Transverse colon (tissue), 4 donors: ENCODE measurements around the gene TGIF2. TPM values are rescaled to one million over a fixed set of nuclear protein-coding genes. Genes with fewer than 3 reads are reported as not detected.

Source experiments
- DNase-seq: peaks from one replicate; pipeline ENCODE4 v3.0.0-alpha.2; 2019
- H3K27ac ChIP-seq, 4 donors: fragments of 200-600 bp; sonication (generic); 2 replicates each; pipeline ENCODE4 v1.5.1; 2016 to 2018; ENCODE audit warnings: inconsistent platforms in 4 of 4
- H3K27me3 ChIP-seq: fragments of 200-600 bp; sonication (generic); 2 replicates; pipeline ENCODE4 v1.5.1; 2017; ENCODE audit warnings: inconsistent platforms
- H3K36me3 ChIP-seq, 4 donors: fragments of 200-600 bp; sonication (generic); 2 replicates each; pipeline ENCODE4 v1.5.1; 2017 to 2019; ENCODE audit warnings: inconsistent platforms in 4 of 4
- H3K4me1 ChIP-seq, 4 donors: fragments of 200-600 bp; sonication (generic); 2 replicates each; pipeline ENCODE4 v1.5.1; 2017 to 2020; ENCODE audit warnings: inconsistent platforms in 4 of 4
- H3K4me3 ChIP-seq, 4 donors: fragments of 200-600 bp; sonication (generic); 1 replicate in 1 of 4; 2 replicates in 3 of 4; pipeline versions ENCODE4 v1.5.1 to v1.6.1; 2017 to 2019; ENCODE audit warnings: inconsistent platforms in 4 of 4
- H3K9me3 ChIP-seq, 2 donors: fragments of 200-600 bp; sonication (generic); 2 replicates each; pipeline ENCODE4 v1.5.1; 2017 to 2019; ENCODE audit warnings: inconsistent platforms in 2 of 2
- CTCF ChIP-seq, 5 experiments: fragments of 200-600 bp in 3 of 5; fragments of 450-650 bp in 2 of 5; sonication (generic) in 3 of 5; IDR thresholded peaks; 1 replicate in 2 of 5; 2 replicates in 3 of 5; pipeline ENCODE4 v1.5.1; 2016 to 2017; ENCODE audit warnings: antibody characterized with exemption in 5 of 5, inconsistent platforms in 3 of 5, mild to moderate bottlenecking in 2 of 5, moderate library complexity in 1 of 5
- EP300 ChIP-seq: sonication (generic); formaldehyde crosslinking; IDR thresholded peaks from one replicate; pipeline ENCODE4 v1.6.1; 2017; ENCODE audit warnings: antibody characterized with exemption, low read depth
- POLR2A ChIP-seq: fragments of 450-650 bp; IDR thresholded peaks from one replicate; pipeline ENCODE4 v1.6.1; 2016; ENCODE audit warnings: antibody characterized with exemption, mild to moderate bottlenecking, moderate library complexity
- POLR2AphosphoS5 ChIP-seq, 3 donors: sonication (generic); formaldehyde crosslinking; IDR thresholded peaks; one replicate each; pipeline ENCODE4 v1.6.1; 2016; ENCODE audit warnings: antibody characterized with exemption in 3 of 3
- WGBS, 2 donors: methylation state at CpG; one replicate each; pipeline ENCODE4 v1.1.5; 2018; ENCODE audit warnings: low coverage in 1 of 2; 5-methylcytosine and 5-hydroxymethylcytosine counted together
- in situ Hi-C, 4 donors: fragments of 200-750 bp; cut with MboI; loops; one replicate each; pipeline versions ENCODE4 v1.15.0 to v1.15.1; 2017; ENCODE audit warnings: low sequenced_read_pairs in 3 of 4, low pct_ligation_motif_present in 1 of 4, low pct_unique_long_range_greater_than_20kb in 1 of 4
- intact Hi-C: fragments of 100-400 bp; cut with DNase I; formaldehyde crosslinking; loops from one replicate; pipeline ENCODE4 v1.15.1; 2023; ENCODE audit warnings: low total_unique reads
- total RNA-seq, 4 donors: library from RNA; depleted of rRNA; stranded (reverse); fragments of >200 nt; gene quantifications; one replicate each; pipeline ENCODE4 v1.1.0, GENCODE V29; 2016

The TGIF2 gene
- 100 to 1,000 TPM in 1 of 4 donors, 1 to 10 TPM in 2, under 1 TPM in 1; 0.75 to 130 (median 3.9) TPM for total RNA-seq

- Histone ChIP-seq H3K4me1 (peaks cover 11 to 31% (median 26%) of the 10 kb centered on the region in 4 donors), H3K4me3 (peak within 1 kb of the TSS; percentile 59 to 81 (median 76)), H3K27ac (peak within 1 kb of the TSS; percentile 89 to 97 (median 92)), H3K9me3 (no peaks in the 10 kb centered on the region), H3K36me3 (no peaks in the 10 kb centered on the region), H3K27me3 (no peaks in the 10 kb centered on the region)
- TF ChIP-seq CTCF (IDR thresholded peaks at IDR 0.05) (no peak), EP300 (no peak), POLR2A (peak; percentile 35), POLR2AphosphoS5 (IDR thresholded peaks at IDR 0.05) (peak in 1 of 3 donors; percentile 27)
- 12% methylated on average over 39 of the region's 80 CpGs; no CpG with 5 or more reads in 1 of the 2 donors for WGBS, 2 donors
- intact Hi-C loops: no loop called here
- in situ Hi-C loops: loop anchor here in 1 of 4 donors (25.0 kb wide), 1 partner anchor 189 kb away; the partner anchor contains the start of gene DSN1
- peak; percentile 87 for DNase-seq
Observed at GRCh38 chr20:36573103-36573797, at the start of gene TGIF2. TSS of gene TGIF2 (plus strand) at chr20:36573597. CDS start at chr20:36578775, 5,178 bp downstream.

GRCh38 chr20:36525620-36526365 lies 47.6 kb upstream of the TGIF2 start:
- Histone ChIP-seq H3K27me3 (no peaks in the 10 kb centered on the region), H3K4me3 (no peak overlapping the region), H3K27ac (peak overlapping the region; percentile 41 to 82 (median 52)), H3K36me3 (peaks cover 0 to 28% (median 15%) of the 10 kb centered on the region in 4 donors), H3K4me1 (peaks cover 0 to 4% (median 0%) of the 10 kb centered on the region in 4 donors), H3K9me3 (no peaks in the 10 kb centered on the region)
- in situ Hi-C loops (no loop called here), intact Hi-C loops (no loop called here)
- no peak for DNase-seq
- 93% methylated on average over 12 of the region's 17 CpGs; no CpG with 5 or more reads in 1 of the 2 donors for WGBS, 2 donors
- TF ChIP-seq EP300 (no peak), POLR2AphosphoS5 (IDR thresholded peaks at IDR 0.05) (no peak), POLR2A (no peak), CTCF (IDR thresholded peaks at IDR 0.05) (no peak)

GRCh38 chr20:36526521-36527011 lies 46.8 kb upstream of the TGIF2 start:
- H3K27ac ChIP-seq: peak overlapping the region; percentile 41 to 82 (median 52)
- no peak overlapping the region for H3K4me3 ChIP-seq
- no peak for DNase-seq
- in situ Hi-C loops (no loop called here), intact Hi-C loops (no loop called here)
- H3K27me3 ChIP-seq: no peaks in the 10 kb centered on the region
- TF ChIP-seq CTCF (IDR thresholded peaks at IDR 0.05) (no peak), POLR2A (no peak), EP300 (no peak), POLR2AphosphoS5 (IDR thresholded peaks at IDR 0.05) (peak in 1 of 3 donors; percentile 49)
- H3K9me3 ChIP-seq: no peaks in the 10 kb centered on the region
- WGBS, 2 donors: 93% methylated on average over 29 of the region's 29 CpGs; no CpG with 5 or more reads in 1 of the 2 donors
- H3K4me1 ChIP-seq: peaks cover 0 to 4% (median 0%) of the 10 kb centered on the region in 4 donors
- H3K36me3 ChIP-seq: peaks cover 0 to 28% (median 15%) of the 10 kb centered on the region in 4 donors
